Dermis blood vessel endothelial cell (primary cell): ENCODE measurements around the gene PBRM1. TPM values are rescaled to one million over a fixed set of nuclear protein-coding genes. Genes with fewer than 3 reads are reported as not detected.

Experiments
- DNase-seq: peaks from one replicate; pipeline ENCODE4 v3.0.0; 2010
- total RNA-seq: library from RNA; depleted of rRNA; stranded (reverse); fragments of >200 nt; gene quantifications from 2 replicates; pipeline ENCODE4 v1.2.3, GENCODE V29; 2014

Gene PBRM1
- total RNA-seq, 1 donor from 2014 or later, result 83.9 TPM

GRCh38 chr3:52509753-52510328 lies 175.9 kb downstream of the PBRM1 start:
- DNase-seq, result no peak

- DNase-seq, result no peak
These were observed 178.4 kb downstream of the PBRM1 start for GRCh38 chr3:52507359-52507758.

- DNase-seq, result no peak
These were observed 179.3 kb downstream of the PBRM1 start for GRCh38 chr3:52506266-52506966.

- no peak for DNase-seq
These were observed 180.7 kb downstream of the PBRM1 start for GRCh38 chr3:52504977-52505376.

- no peak for DNase-seq
These were observed 181.8 kb downstream of the PBRM1 start for GRCh38 chr3:52503788-52504424.

GRCh38 chr3:52502808-52503350 lies 182.8 kb downstream of the PBRM1 start:
- DNase-seq, result no peak

- DNase-seq, result no peak
These were observed 183.7 kb downstream of the PBRM1 start for GRCh38 chr3:52502001-52502400.

- no peak for DNase-seq
These were observed 184.7 kb downstream of the PBRM1 start for GRCh38 chr3:52501046-52501445.

GRCh38 chr3:52498137-52499054 lies 187.3 kb downstream of the PBRM1 start:
- DNase-seq, result no peak

- DNase-seq, result peak; percentile 87
These were observed 189.7 kb downstream of the PBRM1 start for GRCh38 chr3:52495777-52496602.

Other genes with a start within 250 kb of the PBRM1 start
- 30.5 and 30.9 TPM in 2 replicates for gene SEMA3G, start 240.8 kb downstream of the PBRM1 start, total RNA-seq
- not detected in 2 replicates for gene TNNC1, start 231.9 kb downstream of the PBRM1 start, total RNA-seq
- gene NISCH, start 230.3 kb downstream of the PBRM1 start, total RNA-seq, result 72.8 and 106 TPM in 2 replicates
- gene STAB1, start 190.6 kb downstream of the PBRM1 start, total RNA-seq, result 462 and 464 TPM in 2 replicates
- gene NT5DC2, start 152.1 kb downstream of the PBRM1 start, total RNA-seq, result 32.2 and 81.1 TPM in 2 replicates
- 1.7 and 2.7 TPM in 2 replicates for gene UQCC5, start 149.3 kb downstream of the PBRM1 start, total RNA-seq
- gene GNL3, start 119 bp upstream of the PBRM1 start, total RNA-seq, result 113 and 135 TPM in 2 replicates
- 67.7 and 70.6 TPM in 2 replicates for gene GLT8D1, start 19.9 kb upstream of the PBRM1 start, total RNA-seq
- gene SPCS1, start 20.2 kb upstream of the PBRM1 start, total RNA-seq, result 40.5 and 52.5 TPM in 2 replicates
- gene NEK4, start 85.0 kb upstream of the PBRM1 start, total RNA-seq, result 14.3 and 18.7 TPM in 2 replicates
- not detected in 2 replicates for gene ITIH1, start 91.7 kb upstream of the PBRM1 start, total RNA-seq
- gene ITIH3, start 108.9 kb upstream of the PBRM1 start, total RNA-seq, result 0.19 and 0.34 TPM in 2 replicates
- gene ITIH4, start 144.8 kb upstream of the PBRM1 start, total RNA-seq, result 0.19 and 1.9 TPM in 2 replicates
- not detected in 2 replicates for gene MUSTN1, start 149.1 kb upstream of the PBRM1 start, total RNA-seq
- gene STIMATE, start 211.6 kb upstream of the PBRM1 start, total RNA-seq, result 17.0 and 18.7 TPM in 2 replicates